Fibroblast of lung (primary cell): ENCODE measurements around the gene LNX2. TPM values are rescaled to one million over a fixed set of nuclear protein-coding genes. Genes with fewer than 3 reads are reported as not detected.

Experiments
- DNase-seq, 2 donors: peaks; one replicate each; pipeline versions ENCODE4 v3.0.0 to v3.0.0-alpha.2; 2010; ENCODE audit warnings: low read depth in 2 of 2
- H2AFZ ChIP-seq: 2 replicates; pipeline ENCODE4 v1.5.1; 2012; ENCODE audit warnings: low read length, control low read depth, inconsistent platforms
- H3K27ac ChIP-seq: 2 replicates; pipeline ENCODE4 v1.5.1; 2011; ENCODE audit warnings: low read length, control low read depth; ENCODE audit not compliant: insufficient read depth
- H3K27me3 ChIP-seq: 2 replicates; pipeline ENCODE4 v1.5.1; 2011; ENCODE audit warnings: mild to moderate bottlenecking, low read length; ENCODE audit not compliant: control insufficient read depth, insufficient read depth
- H3K36me3 ChIP-seq: 2 replicates; pipeline ENCODE4 v1.5.1; 2011; ENCODE audit warnings: low read length; ENCODE audit not compliant: control insufficient read depth, insufficient read depth
- H3K4me1 ChIP-seq: 2 replicates; pipeline ENCODE4 v1.5.1; 2011; ENCODE audit warnings: low read length; ENCODE audit not compliant: control insufficient read depth, insufficient read depth; ENCODE audit errors: extremely low read depth
- H3K4me2 ChIP-seq: 2 replicates; pipeline ENCODE4 v1.5.1; 2011; ENCODE audit warnings: low read length, control low read depth; ENCODE audit not compliant: insufficient read depth; ENCODE audit errors: extremely low read depth
- H3K4me3 ChIP-seq, 4 experiments: fragments of 200-600 bp in 1 of 4; sonication (generic) in 1 of 4; replicated peaks in 1 of 4; 2 replicates each; pipeline ENCODE4 v1.5.1; 2011 to 2016; ENCODE audit warnings: low read length in 4 of 4, low read depth in 3 of 4, mild to moderate bottlenecking in 3 of 4, control low read depth in 2 of 4, inconsistent platforms in 1 of 4, mixed read lengths in 1 of 4; ENCODE audit not compliant: insufficient read depth in 1 of 4; ENCODE audit errors: control extremely low read depth in 1 of 4
- H3K79me2 ChIP-seq: 2 replicates; pipeline ENCODE4 v1.5.1; 2012; ENCODE audit warnings: mild to moderate bottlenecking, low read length, inconsistent platforms; ENCODE audit not compliant: control insufficient read depth, insufficient read depth
- H3K9ac ChIP-seq: 2 replicates; pipeline ENCODE4 v1.5.1; 2011; ENCODE audit warnings: mild to moderate bottlenecking, low read length, control low read depth; ENCODE audit not compliant: insufficient read depth
- H3K9me3 ChIP-seq: 2 replicates; pipeline ENCODE4 v1.5.1; 2012; ENCODE audit warnings: low read depth, low read length; ENCODE audit not compliant: control insufficient read depth, insufficient read depth
- H4K20me1 ChIP-seq: 2 replicates; pipeline ENCODE4 v1.5.1; 2011; ENCODE audit warnings: low read length; ENCODE audit not compliant: control insufficient read depth, insufficient read depth; ENCODE audit errors: extremely low read depth
- EZH2 ChIP-seq: IDR thresholded peaks from 2 replicates; pipeline ENCODE4 v1.5.1; 2012; ENCODE audit warnings: low read length, control low read depth, mild to moderate bottlenecking; ENCODE audit errors: missing control alignments
- polyA plus RNA-seq, 2 donors: library from polyadenylated mRNA; depleted of rRNA in 1 of 2; stranded (reverse) in 1 of 2; unstranded in 1 of 2; fragments of >200 nt; gene quantifications; 2 replicates each; pipeline ENCODE4 v1.2.1, GENCODE V29; 2011 to 2012; ENCODE audit warnings: missing spikeins in 1 of 2
- total RNA-seq: library from RNA; depleted of rRNA; stranded (reverse); fragments of >200 nt; gene quantifications from 2 replicates; pipeline ENCODE4 v1.2.1, GENCODE V29; 2014
- TF ChIP-seq, protein P1 (sequence below), 2 donors: IDR thresholded peaks in 1 of 2; conservative IDR thresholded peaks in 1 of 2; 1 replicate in 1 of 2; 2 replicates in 1 of 2; pipeline ENCODE4 v1.5.1; 2011 to 2012; ENCODE audit warnings: low read length in 2 of 2, control low read depth in 1 of 2, inconsistent platforms in 1 of 2, low read depth in 1 of 2, mild to moderate bottlenecking in 1 of 2

The LNX2 gene
- total and polyA plus RNA-seq, 2 donors (not counting 1 experiment from before 2014, with no cell fraction given) = 6.0 to 7.6 TPM

DNA sequence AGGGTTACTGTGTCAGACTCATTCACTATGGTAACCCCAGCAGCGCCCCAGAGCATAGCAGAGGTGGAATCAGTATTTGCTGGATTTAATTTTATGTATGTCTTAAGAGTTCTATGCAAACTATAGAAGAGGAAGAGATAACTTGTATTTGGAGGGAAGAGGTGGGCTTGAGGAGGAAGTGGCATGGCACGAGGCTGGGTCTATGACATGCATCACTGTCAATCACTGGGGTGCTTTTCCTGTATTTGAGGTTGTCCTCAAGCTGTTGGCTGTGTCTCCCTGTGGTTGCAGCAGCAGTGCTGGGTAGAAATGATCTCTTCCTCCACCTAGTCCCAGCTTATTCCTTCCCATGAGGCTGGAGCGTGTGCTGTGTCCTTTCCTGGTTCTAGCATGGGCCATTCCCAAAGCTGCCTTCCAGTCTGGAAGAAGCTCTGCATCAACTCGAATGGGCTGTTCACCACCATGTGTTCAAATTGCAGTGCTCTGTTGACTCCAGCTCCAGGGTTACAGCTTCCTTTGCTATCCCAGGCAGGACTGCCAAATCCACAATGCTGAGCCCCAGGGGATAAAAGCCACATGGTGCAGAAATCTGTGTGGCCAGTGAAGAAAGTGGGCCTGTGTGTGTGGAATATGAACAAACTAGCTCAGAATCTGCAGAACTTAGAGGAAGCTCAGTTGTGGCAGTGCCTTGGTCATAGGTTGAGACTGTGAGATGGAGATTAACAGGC, 96.8 kb downstream of the LNX2 start:
- Histone ChIP-seq H2AFZ (no peak overlapping the region), H3K4me2 (no peak overlapping the region), H3K4me1 (no peaks in the 10 kb centered on the region), H3K36me3 (no peaks in the 10 kb centered on the region), H3K4me3 (no peak overlapping the region), H3K27me3 (no peaks in the 10 kb centered on the region), H3K27ac (no peak overlapping the region), H3K79me2 (no peaks in the 10 kb centered on the region), H3K9me3 (no peaks in the 10 kb centered on the region), H4K20me1 (no peaks in the 10 kb centered on the region), H3K9ac (no peak overlapping the region)
- no peak for TF ChIP-seq EZH2
- TF ChIP-seq, protein P1, sequence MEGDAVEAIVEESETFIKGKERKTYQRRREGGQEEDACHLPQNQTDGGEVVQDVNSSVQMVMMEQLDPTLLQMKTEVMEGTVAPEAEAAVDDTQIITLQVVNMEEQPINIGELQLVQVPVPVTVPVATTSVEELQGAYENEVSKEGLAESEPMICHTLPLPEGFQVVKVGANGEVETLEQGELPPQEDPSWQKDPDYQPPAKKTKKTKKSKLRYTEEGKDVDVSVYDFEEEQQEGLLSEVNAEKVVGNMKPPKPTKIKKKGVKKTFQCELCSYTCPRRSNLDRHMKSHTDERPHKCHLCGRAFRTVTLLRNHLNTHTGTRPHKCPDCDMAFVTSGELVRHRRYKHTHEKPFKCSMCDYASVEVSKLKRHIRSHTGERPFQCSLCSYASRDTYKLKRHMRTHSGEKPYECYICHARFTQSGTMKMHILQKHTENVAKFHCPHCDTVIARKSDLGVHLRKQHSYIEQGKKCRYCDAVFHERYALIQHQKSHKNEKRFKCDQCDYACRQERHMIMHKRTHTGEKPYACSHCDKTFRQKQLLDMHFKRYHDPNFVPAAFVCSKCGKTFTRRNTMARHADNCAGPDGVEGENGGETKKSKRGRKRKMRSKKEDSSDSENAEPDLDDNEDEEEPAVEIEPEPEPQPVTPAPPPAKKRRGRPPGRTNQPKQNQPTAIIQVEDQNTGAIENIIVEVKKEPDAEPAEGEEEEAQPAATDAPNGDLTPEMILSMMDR (conservative IDR thresholded peaks at IDR 0.05 in 1 of 2, IDR thresholded peaks at IDR 0.05 in 1 of 2; ENCODE audit: low read depth in 1 of 2, low read length in 2 of 2) = no peak
- DNase-seq = no peak

DNA sequence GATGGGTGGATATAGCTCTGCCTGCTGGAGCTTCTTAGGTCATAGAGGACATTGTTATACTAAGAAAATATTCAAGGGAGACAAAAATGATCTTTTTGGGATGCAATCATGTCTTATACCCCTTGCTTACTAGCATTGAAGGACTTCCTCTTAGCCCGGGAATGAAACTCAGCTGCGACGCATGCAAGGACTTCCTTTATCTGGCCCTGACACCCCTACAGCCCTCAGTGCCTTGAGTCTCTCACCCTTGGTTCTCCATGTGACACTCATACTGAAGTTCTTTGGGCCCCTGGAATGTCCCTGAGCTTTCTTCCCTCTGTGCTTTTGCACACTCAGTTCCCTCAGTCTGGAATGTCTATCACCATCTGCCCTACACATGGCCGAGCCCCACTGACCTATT, 97.5 kb downstream of the LNX2 start:
- no peak overlapping the region for H3K4me3 ChIP-seq
- no peaks in the 10 kb centered on the region for H4K20me1 ChIP-seq
- DNase-seq = no peak
- H3K4me2 ChIP-seq = no peak overlapping the region
- no peaks in the 10 kb centered on the region for H3K9me3 ChIP-seq
- no peaks in the 10 kb centered on the region for H3K79me2 ChIP-seq
- no peak overlapping the region for H2AFZ ChIP-seq
- H3K27ac ChIP-seq = no peak overlapping the region
- no peaks in the 10 kb centered on the region for H3K36me3 ChIP-seq
- H3K27me3 ChIP-seq = no peaks in the 10 kb centered on the region
- no peaks in the 10 kb centered on the region for H3K4me1 ChIP-seq
- H3K9ac ChIP-seq = no peak overlapping the region
- TF ChIP-seq, protein P1 (conservative IDR thresholded peaks at IDR 0.05 in 1 of 2, IDR thresholded peaks at IDR 0.05 in 1 of 2; ENCODE audit: low read depth in 1 of 2, low read length in 2 of 2) = no peak
- TF ChIP-seq EZH2 = no peak

DNA sequence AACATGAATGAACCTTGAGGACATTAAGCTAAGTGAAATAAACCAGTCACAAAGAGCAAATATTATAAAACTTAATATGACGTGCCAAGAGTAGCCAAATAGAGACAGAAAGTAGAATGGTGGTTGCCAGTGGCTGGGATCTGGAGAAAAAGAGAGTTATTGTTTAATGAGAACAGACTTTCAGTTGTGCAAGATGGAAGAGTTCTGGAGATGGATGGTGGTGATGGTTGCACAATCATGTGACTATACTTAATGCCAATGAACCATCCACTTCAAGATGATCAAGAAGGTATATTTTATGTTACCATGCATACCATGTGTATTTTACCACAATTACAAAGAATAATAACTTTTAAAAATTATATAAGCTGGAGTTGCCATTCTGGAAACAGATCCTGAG, 104.2 kb downstream of the LNX2 start:
- Histone ChIP-seq H3K4me1 (no peaks in the 10 kb centered on the region), H3K4me3 (no peak overlapping the region), H3K4me2 (no peak overlapping the region), H3K9ac (no peak overlapping the region), H2AFZ (no peak overlapping the region), H3K9me3 (no peaks in the 10 kb centered on the region), H3K27ac (no peak overlapping the region), H4K20me1 (no peaks in the 10 kb centered on the region), H3K27me3 (no peaks in the 10 kb centered on the region), H3K36me3 (no peaks in the 10 kb centered on the region), H3K79me2 (no peaks in the 10 kb centered on the region)
- no peak for DNase-seq
- TF ChIP-seq, protein P1 (conservative IDR thresholded peaks at IDR 0.05 in 1 of 2, IDR thresholded peaks at IDR 0.05 in 1 of 2; ENCODE audit: low read depth in 1 of 2, low read length in 2 of 2) = no peak
- no peak for TF ChIP-seq EZH2
